ENCODE measurements around the gene SCUBE1. TPM values are rescaled to one million over a fixed set of nuclear protein-coding genes. Genes with fewer than 3 reads are reported as not detected.

Gene SCUBE1
- total RNA-seq, 2 experiments from 2014 or later = not detected

DNA sequence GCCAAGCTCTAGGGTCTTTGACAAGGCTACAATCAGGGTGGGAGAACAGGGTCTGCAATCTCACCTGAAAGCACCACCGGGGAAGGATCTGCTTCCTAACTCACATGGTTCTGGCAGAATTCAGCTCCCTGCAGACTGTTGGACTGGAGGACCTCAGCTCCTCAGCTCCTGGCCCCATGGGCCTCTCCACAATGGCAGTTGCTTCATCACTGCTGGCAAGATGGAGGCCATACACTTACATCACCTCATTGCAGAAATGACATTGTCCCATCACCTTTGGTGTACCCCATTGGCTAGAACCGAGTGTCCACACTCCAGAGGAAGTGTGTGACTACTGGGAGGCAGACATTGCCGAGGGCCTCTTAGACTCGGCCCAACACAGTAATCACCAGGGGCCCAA, 47.7 kb upstream of the SCUBE1 start:
- no TSS peak for BruUV-seq (replicated peaks)
- Histone ChIP-seq H2AFZ (ENCODE audit: low read length) (no peak overlapping the region), H3K36me3 (ENCODE audit: insufficient read depth, low read length) (no peaks in the 10 kb centered on the region), H3K27ac (ENCODE audit: low read depth, low read length, poor library complexity, severe bottlenecking) (no peak overlapping the region), H3K4me3 (ENCODE audit: low read depth, low read length, poor library complexity, severe bottlenecking) (no peak overlapping the region), H3K4me2 (ENCODE audit: low read length) (no peak overlapping the region), H3K4me1 (ENCODE audit: insufficient read depth, low read length, poor library complexity, severe bottlenecking) (no peaks in the 10 kb centered on the region), H4K20me1 (ENCODE audit: insufficient read depth, low read length) (no peaks in the 10 kb centered on the region), H3K79me2 (ENCODE audit: insufficient read depth, low read depth, low read length) (no peaks in the 10 kb centered on the region), H3K9me2 (ENCODE audit: insufficient read depth, low read length) (no peaks in the 10 kb centered on the region), H3K9me3 (ENCODE audit: low read length) (no peaks in the 10 kb centered on the region)
- ChIA-PET CTCF (ENCODE audit: unreplicated experiment) (no interaction called here), POLR2A (interaction anchor here (0.6 kb wide), 1 partner anchor 306 kb away, joined by 3 read pairs; no protein-coding TSS in a partner anchor)
- DNase-seq (ENCODE audit: low spot score) = no peak
- intact Hi-C loops (cut with micrococcal nuclease; ENCODE audit: unreplicated experiment) = no loop called here
- TF ChIP-seq, protein P1, sequence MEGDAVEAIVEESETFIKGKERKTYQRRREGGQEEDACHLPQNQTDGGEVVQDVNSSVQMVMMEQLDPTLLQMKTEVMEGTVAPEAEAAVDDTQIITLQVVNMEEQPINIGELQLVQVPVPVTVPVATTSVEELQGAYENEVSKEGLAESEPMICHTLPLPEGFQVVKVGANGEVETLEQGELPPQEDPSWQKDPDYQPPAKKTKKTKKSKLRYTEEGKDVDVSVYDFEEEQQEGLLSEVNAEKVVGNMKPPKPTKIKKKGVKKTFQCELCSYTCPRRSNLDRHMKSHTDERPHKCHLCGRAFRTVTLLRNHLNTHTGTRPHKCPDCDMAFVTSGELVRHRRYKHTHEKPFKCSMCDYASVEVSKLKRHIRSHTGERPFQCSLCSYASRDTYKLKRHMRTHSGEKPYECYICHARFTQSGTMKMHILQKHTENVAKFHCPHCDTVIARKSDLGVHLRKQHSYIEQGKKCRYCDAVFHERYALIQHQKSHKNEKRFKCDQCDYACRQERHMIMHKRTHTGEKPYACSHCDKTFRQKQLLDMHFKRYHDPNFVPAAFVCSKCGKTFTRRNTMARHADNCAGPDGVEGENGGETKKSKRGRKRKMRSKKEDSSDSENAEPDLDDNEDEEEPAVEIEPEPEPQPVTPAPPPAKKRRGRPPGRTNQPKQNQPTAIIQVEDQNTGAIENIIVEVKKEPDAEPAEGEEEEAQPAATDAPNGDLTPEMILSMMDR (conservative IDR thresholded peaks at IDR 0.05; ENCODE audit: low read length) = no peak

DNA sequence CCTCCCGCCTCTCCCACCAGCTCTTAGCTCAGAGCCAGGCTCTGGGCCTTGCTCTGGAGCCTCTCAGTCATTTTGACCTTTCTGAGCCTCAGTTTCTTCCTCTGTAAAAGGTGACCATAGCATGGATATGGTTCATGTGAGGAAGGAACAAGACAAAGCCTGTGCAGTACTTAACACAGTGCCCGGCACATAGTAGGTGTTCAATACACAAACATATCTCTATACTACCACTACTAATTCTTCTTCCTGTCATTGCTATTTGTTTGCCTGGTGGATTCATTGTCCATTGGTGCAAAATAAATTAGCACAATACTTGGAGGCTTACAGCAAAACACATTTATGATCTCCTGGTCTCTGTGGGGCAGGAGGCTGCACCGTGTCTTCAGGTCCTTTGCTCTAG, 47.0 kb upstream of the SCUBE1 start:
- H4K20me1 ChIP-seq (ENCODE audit: insufficient read depth, low read length) = no peaks in the 10 kb centered on the region
- BruUV-seq (replicated peaks) = no TSS peak
- POLR2A ChIA-PET = interaction anchor here (0.6 kb wide), 1 partner anchor 305 kb away, joined by 3 read pairs; no protein-coding TSS in a partner anchor
- H3K27ac ChIP-seq (ENCODE audit: low read depth, low read length, poor library complexity, severe bottlenecking) = no peak overlapping the region
- H3K36me3 ChIP-seq (ENCODE audit: insufficient read depth, low read length) = no peaks in the 10 kb centered on the region
- H3K4me2 ChIP-seq (ENCODE audit: low read length) = no peak overlapping the region
- DNase-seq (ENCODE audit: low spot score) = no peak
- H3K4me1 ChIP-seq (ENCODE audit: insufficient read depth, low read length, poor library complexity, severe bottlenecking) = no peaks in the 10 kb centered on the region
- intact Hi-C loops (cut with micrococcal nuclease; ENCODE audit: unreplicated experiment) = no loop called here
- CTCF ChIA-PET (ENCODE audit: unreplicated experiment) = no interaction called here
- no peaks in the 10 kb centered on the region for H3K9me2 ChIP-seq (ENCODE audit: insufficient read depth, low read length)
- no peak overlapping the region for H3K4me3 ChIP-seq (ENCODE audit: low read depth, low read length, poor library complexity, severe bottlenecking)
- no peaks in the 10 kb centered on the region for H3K79me2 ChIP-seq (ENCODE audit: insufficient read depth, low read depth, low read length)
- H3K9me3 ChIP-seq (ENCODE audit: low read length) = no peaks in the 10 kb centered on the region
- TF ChIP-seq, protein P1 (conservative IDR thresholded peaks at IDR 0.05; ENCODE audit: low read length) = no peak
- TF ChIP-seq EZH2phosphoT487 (IDR thresholded peaks at IDR 0.05; ENCODE audit: borderline replicate concordance, low read depth, low read length) = no peak
- H2AFZ ChIP-seq (ENCODE audit: low read length) = no peak overlapping the region

DNA sequence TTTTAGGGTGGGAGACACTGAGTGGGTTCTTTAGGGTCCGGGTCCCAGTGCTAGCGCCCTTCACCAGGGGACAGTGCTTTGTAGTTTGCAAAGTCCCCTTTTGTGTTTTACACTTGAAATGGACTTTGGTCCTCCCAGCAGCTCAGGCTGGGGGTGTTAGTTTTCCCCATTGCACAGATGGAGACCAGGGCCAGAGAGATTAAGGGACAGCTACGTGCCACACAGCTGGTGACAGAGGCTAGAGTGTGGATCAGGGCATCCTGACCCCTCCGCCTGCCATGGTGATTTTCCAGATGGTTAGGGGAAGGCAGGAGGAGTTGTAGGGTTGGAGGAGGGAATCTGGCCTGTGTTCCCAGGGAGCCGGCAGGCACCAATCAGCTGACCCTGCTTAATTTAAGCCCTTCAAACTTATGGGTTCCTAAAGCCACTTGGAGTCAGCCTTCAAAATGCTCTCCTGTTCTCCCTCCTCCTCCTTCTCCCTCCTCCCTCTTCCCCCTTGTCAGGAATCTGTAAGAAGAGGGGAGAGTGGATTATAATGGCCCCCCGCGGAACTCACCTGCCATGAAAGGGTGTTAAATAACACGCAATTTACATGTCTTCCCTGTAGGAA, 46.2 kb upstream of the SCUBE1 start:
- Histone ChIP-seq H4K20me1 (ENCODE audit: insufficient read depth, low read length) (no peaks in the 10 kb centered on the region), H3K4me2 (ENCODE audit: low read length) (no peak overlapping the region), H3K9me3 (ENCODE audit: low read length) (no peaks in the 10 kb centered on the region), H3K4me3 (ENCODE audit: low read depth, low read length, poor library complexity, severe bottlenecking) (no peak overlapping the region), H3K9me2 (ENCODE audit: insufficient read depth, low read length) (no peaks in the 10 kb centered on the region), H3K27ac (ENCODE audit: low read depth, low read length, poor library complexity, severe bottlenecking) (no peak overlapping the region), H3K4me1 (ENCODE audit: insufficient read depth, low read length, poor library complexity, severe bottlenecking) (no peaks in the 10 kb centered on the region), H3K36me3 (ENCODE audit: insufficient read depth, low read length) (no peaks in the 10 kb centered on the region), H2AFZ (ENCODE audit: low read length) (no peak overlapping the region), H3K79me2 (ENCODE audit: insufficient read depth, low read depth, low read length) (no peaks in the 10 kb centered on the region)
- CTCF ChIA-PET (ENCODE audit: unreplicated experiment) = no interaction called here
- no peak for DNase-seq (ENCODE audit: low spot score)
- BruUV-seq (replicated peaks) = no TSS peak
- no peak for TF ChIP-seq EZH2phosphoT487 (IDR thresholded peaks at IDR 0.05; ENCODE audit: borderline replicate concordance, low read depth, low read length)
- TF ChIP-seq, protein P1 (conservative IDR thresholded peaks at IDR 0.05; ENCODE audit: low read length) = no peak
- intact Hi-C loops (cut with micrococcal nuclease; ENCODE audit: unreplicated experiment) = no loop called here
- POLR2A ChIA-PET = no interaction called here
